ES-I3 (cell line): ENCODE data around the gene APEH.

Experiments used
- H3K36me3 ChIP-seq: 2 replicates; pipeline ENCODE4 v1.6.1; 2013; ENCODE audit warnings: mild to moderate bottlenecking, low read length, control low read depth, moderate library complexity; ENCODE audit not compliant: insufficient read depth
- H3K4me1 ChIP-seq: 2 replicates; pipeline ENCODE4 v1.6.1; 2013; ENCODE audit warnings: mild to moderate bottlenecking, control low read depth, low read length; ENCODE audit not compliant: insufficient read depth
- H3K9ac ChIP-seq: 2 replicates; pipeline ENCODE4 v1.6.1; 2013; ENCODE audit warnings: low read depth, mild to moderate bottlenecking, low read length, moderate library complexity
- H3K9me3 ChIP-seq: 2 replicates; pipeline ENCODE4 v1.6.1; 2013; ENCODE audit warnings: mild to moderate bottlenecking, low read length, moderate library complexity; ENCODE audit not compliant: control insufficient read depth, insufficient read depth

APEH gene

GRCh38 chr3:49654955-49655556 is 19.1 kb upstream of the APEH start:
- Histone ChIP-seq H3K36me3 (no peaks in the 10 kb centered on the region), H3K9me3 (no peaks in the 10 kb centered on the region), H3K9ac (no peak overlapping the region), H3K4me1 (no peaks in the 10 kb centered on the region; the same call in 1 of the 2 replicates)

GRCh38 chr3:49655731-49656285 is 18.3 kb upstream of the APEH start:
- no peaks in the 10 kb centered on the region for H3K36me3 ChIP-seq
- no peaks in the 10 kb centered on the region for H3K9me3 ChIP-seq
- no peak overlapping the region for H3K9ac ChIP-seq
- H3K4me1 ChIP-seq, result no peaks in the 10 kb centered on the region

- Histone ChIP-seq H3K36me3 (no peaks in the 10 kb centered on the region), H3K9ac (no peak overlapping the region), H3K4me1 (no peaks in the 10 kb centered on the region), H3K9me3 (no peaks in the 10 kb centered on the region)
Measured at GRCh38 chr3:49656541-49657112, 17.5 kb upstream of the APEH start.

- Histone ChIP-seq H3K4me1 (no peaks in the 10 kb centered on the region), H3K36me3 (no peaks in the 10 kb centered on the region)
Measured at GRCh38 chr3:49657208-49657915, 16.8 kb upstream of the APEH start.

GRCh38 chr3:49658711-49659110 is 15.4 kb upstream of the APEH start:
- Histone ChIP-seq H3K4me1 (no peaks in the 10 kb centered on the region), H3K9ac (no peak overlapping the region), H3K36me3 (no peaks in the 10 kb centered on the region), H3K9me3 (no peaks in the 10 kb centered on the region)

More at GRCh38 chr3:49657208-49657915, 16.8 kb upstream of the APEH start:
- no peaks in the 10 kb centered on the region for H3K9me3 ChIP-seq
- H3K9ac ChIP-seq, result no peak overlapping the region

GRCh38 chr3:49659756-49660155 is 14.4 kb upstream of the APEH start:
- Histone ChIP-seq H3K9me3 (no peaks in the 10 kb centered on the region), H3K4me1 (0 out of 2 replicates have a peak, but pooled peaks cover 2% of the 10 kb centered on the region), H3K36me3 (no peaks in the 10 kb centered on the region), H3K9ac (no peak overlapping the region)

- Histone ChIP-seq H3K9ac (no peak overlapping the region), H3K4me1 (peaks cover 7% of the 10 kb centered on the region; the same call in 1 of the 2 replicates), H3K36me3 (no peaks in the 10 kb centered on the region)
Measured at GRCh38 chr3:49661281-49661680, 12.9 kb upstream of the APEH start.

GRCh38 chr3:49662021-49662420 is 12.1 kb upstream of the APEH start:
- peaks cover 11% of the 10 kb centered on the region for H3K4me1 ChIP-seq
- no peak overlapping the region for H3K9ac ChIP-seq
- H3K9me3 ChIP-seq, result no peaks in the 10 kb centered on the region
- no peaks in the 10 kb centered on the region for H3K36me3 ChIP-seq

More at GRCh38 chr3:49661281-49661680, 12.9 kb upstream of the APEH start:
- no peaks in the 10 kb centered on the region for H3K9me3 ChIP-seq

GRCh38 chr3:49662720-49663413 is 11.3 kb upstream of the APEH start:
- H3K9me3 ChIP-seq, result no peaks in the 10 kb centered on the region
- peaks cover 14% of the 10 kb centered on the region for H3K4me1 ChIP-seq
- no peak overlapping the region for H3K9ac ChIP-seq
- H3K36me3 ChIP-seq, result no peaks in the 10 kb centered on the region

- no peak overlapping the region for H3K9ac ChIP-seq
- H3K4me1 ChIP-seq, result peaks cover 18% of the 10 kb centered on the region
- no peaks in the 10 kb centered on the region for H3K9me3 ChIP-seq
- no peaks in the 10 kb centered on the region for H3K36me3 ChIP-seq
Measured at GRCh38 chr3:49663831-49664230, 10.3 kb upstream of the APEH start.

GRCh38 chr3:49664300-49664699 is 9.9 kb upstream of the APEH start:
- H3K9ac ChIP-seq, result no peak overlapping the region
- H3K4me1 ChIP-seq, result peaks cover 18% of the 10 kb centered on the region
- no peaks in the 10 kb centered on the region for H3K36me3 ChIP-seq
- H3K9me3 ChIP-seq, result no peaks in the 10 kb centered on the region

GRCh38 chr3:49665822-49666519 is 8.2 kb upstream of the APEH start:
- no peak overlapping the region for H3K9ac ChIP-seq
- no peaks in the 10 kb centered on the region for H3K36me3 ChIP-seq
- no peaks in the 10 kb centered on the region for H3K9me3 ChIP-seq
- H3K4me1 ChIP-seq, result peaks cover 18% of the 10 kb centered on the region

GRCh38 chr3:49666592-49666991 is 7.6 kb upstream of the APEH start:
- H3K9me3 ChIP-seq, result no peaks in the 10 kb centered on the region
- H3K36me3 ChIP-seq, result no peaks in the 10 kb centered on the region
- H3K4me1 ChIP-seq, result peaks cover 18% of the 10 kb centered on the region
- H3K9ac ChIP-seq, result no peak overlapping the region
